Endothelial cell of umbilical vein (primary cell): ENCODE results near the gene CAMK2B. TPM values are rescaled to one million over a fixed set of nuclear protein-coding genes. Genes with fewer than 3 reads are reported as not detected.

ENCODE experiments used
- BruUV-seq: library from RNA; stranded (reverse); fragments of 400-500 nt; replicated peaks from 2 replicates; lab custom pipeline; 2021; lab: Mats Ljungman, UMichigan
- CTCF ChIA-PET: fragments of 300-600, 350-600 bp; sonication (Branson Sonifier 250); formaldehyde crosslinking; loops from one replicate; lab custom pipeline; 2021; ENCODE audit warnings: antibody characterized with exemption, inconsistent platforms; lab: Charles Lee
- POLR2A ChIA-PET: fragments of 300-600, 350-600 bp; sonication (Branson Sonifier 250); formaldehyde crosslinking; loops from one replicate; lab custom pipeline; 2021; ENCODE audit warnings: antibody characterized with exemption, inconsistent platforms; lab: Charles Lee
- DNase-seq: peaks from one replicate; pipeline ENCODE4 v3.0.0-alpha.2; 2011; ENCODE audit warnings: low read depth, low spot score
- FAIRE-seq: peaks from 2 replicates; lab custom pipeline; 2011; peaks lifted over from hg19 to GRCh38; lab: Jason Lieb, UNC
- H2AFZ ChIP-seq: 2 replicates; pipeline ENCODE4 v1.6.0; 2012; ENCODE audit warnings: low read depth, low read length, control low read depth, inconsistent platforms
- H3K27ac ChIP-seq: 2 replicates; pipeline ENCODE4 v1.5.1; 2011; ENCODE audit warnings: low read depth, mild to moderate bottlenecking, control low read depth, low read length, moderate library complexity; ENCODE audit not compliant: insufficient read depth
- H3K27me3 ChIP-seq, 2 experiments: 2 replicates each; pipeline versions ENCODE4 v1.6.0 to v1.6.1; 2011; ENCODE audit warnings: low read length in 2 of 2, mixed read lengths in 1 of 2; ENCODE audit not compliant: control insufficient read depth in 2 of 2, insufficient read depth in 2 of 2
- H3K36me3 ChIP-seq, 2 experiments: 2 replicates in 1 of 2; 3 replicates in 1 of 2; pipeline ENCODE4 v1.5.1; 2011; ENCODE audit warnings: low read length in 2 of 2, mild to moderate bottlenecking in 1 of 2, moderate library complexity in 1 of 2; ENCODE audit not compliant: control insufficient read depth in 2 of 2, insufficient read depth in 2 of 2; ENCODE audit errors: extremely low read depth in 1 of 2
- H3K4me1 ChIP-seq: 3 replicates; pipeline ENCODE4 v1.5.1; 2011; ENCODE audit warnings: mild to moderate bottlenecking, low read length; ENCODE audit not compliant: control insufficient read depth, insufficient read depth; ENCODE audit errors: extremely low read depth
- H3K4me2 ChIP-seq: 2 replicates; pipeline ENCODE4 v1.6.1; 2011; ENCODE audit warnings: low read length, control low read depth, mixed read lengths; ENCODE audit not compliant: insufficient read depth
- H3K4me3 ChIP-seq, 3 experiments: fragments of 200-600 bp in 1 of 3; sonication (generic), shearing (Covaris generic) in 1 of 3; replicated peaks in 1 of 3; 2 replicates each; pipeline ENCODE4 v1.5.1; 2011 to 2016; ENCODE audit warnings: control low read depth in 3 of 3, low read length in 3 of 3, mild to moderate bottlenecking in 2 of 3, inconsistent platforms in 1 of 3, low read depth in 1 of 3, moderate library complexity in 1 of 3; ENCODE audit not compliant: insufficient read depth in 1 of 3
- H3K79me2 ChIP-seq: 2 replicates; pipeline ENCODE4 v1.6.0; 2012; ENCODE audit warnings: low read length, inconsistent platforms; ENCODE audit not compliant: control insufficient read depth, insufficient read depth
- H3K9ac ChIP-seq: replicated peaks from 2 replicates; pipeline ENCODE3; 2011; ENCODE audit warnings: low read length, control low read depth; ENCODE audit not compliant: insufficient read depth; ENCODE audit errors: extremely low read depth
- H3K9me1 ChIP-seq: replicated peaks from 3 replicates; pipeline ENCODE4 v1.6.0; 2011; ENCODE audit warnings: mild to moderate bottlenecking, low read length; ENCODE audit not compliant: control insufficient read depth, insufficient read depth; ENCODE audit errors: extremely low read depth
- H3K9me3 ChIP-seq: replicated peaks from 2 replicates; pipeline ENCODE4 v1.5.1; 2012; ENCODE audit warnings: low read length, inconsistent platforms; ENCODE audit not compliant: control insufficient read depth, insufficient read depth
- H4K20me1 ChIP-seq: replicated peaks from 2 replicates; pipeline ENCODE3; 2011; ENCODE audit warnings: mild to moderate bottlenecking, low read length; ENCODE audit not compliant: control insufficient read depth, insufficient read depth; ENCODE audit errors: extremely low read depth
- EZH2 ChIP-seq: IDR thresholded peaks from 2 replicates; pipeline ENCODE4 v1.6.1; 2012; ENCODE audit warnings: borderline replicate concordance, low read depth, mild to moderate bottlenecking, moderate library complexity, low read length, inconsistent platforms; ENCODE audit not compliant: severe bottlenecking
- FOS ChIP-seq: IDR thresholded peaks from 2 replicates; pipeline ENCODE4 v1.6.1; 2011; ENCODE audit warnings: mild to moderate bottlenecking, low read length, moderate library complexity, borderline replicate concordance; ENCODE audit not compliant: insufficient read depth
- GATA2 ChIP-seq: IDR thresholded peaks from 2 replicates; pipeline ENCODE4 v1.7.0; 2011; ENCODE audit warnings: low read depth, mild to moderate bottlenecking, moderate library complexity, mixed read lengths, low read length; ENCODE audit not compliant: insufficient read length, insufficient read depth
- JUN ChIP-seq: IDR thresholded peaks from 2 replicates; pipeline ENCODE4 v1.6.1; 2011; ENCODE audit warnings: borderline replicate concordance, low read depth; ENCODE audit not compliant: insufficient read length, insufficient read depth
- MYC ChIP-seq: IDR thresholded peaks from one replicate; pipeline ENCODE4 v1.6.1; 2011; ENCODE audit warnings: mild to moderate bottlenecking, low read depth, low read length
- POLR2A ChIP-seq: IDR thresholded peaks from 2 replicates; pipeline ENCODE4 v1.6.1; 2012; ENCODE audit warnings: low read depth, mild to moderate bottlenecking, control low read depth, low read length
- POLR2AphosphoS5 ChIP-seq: IDR thresholded peaks from 2 replicates; pipeline ENCODE4 v1.6.1; 2012; ENCODE audit warnings: low read depth, mild to moderate bottlenecking, control low read depth, low read length, moderate library complexity; ENCODE audit not compliant: insufficient read depth
- dilution Hi-C: fragments of 300-500 bp; cut with MboI; formaldehyde crosslinking; loops from one replicate; pipeline ENCODE4 v1.15.0; 2019; ENCODE audit warnings: low sequenced_read_pairs; ENCODE audit not compliant: extremely low pct_ligation_motif_present
- intact Hi-C: fragments of 100-400 bp; cut with micrococcal nuclease; formaldehyde crosslinking; loops from one replicate; pipeline ENCODE4 v1.10.0; 2022
- polyA plus RNA-seq, 4 experiments: library from polyadenylated mRNA; depleted of rRNA in 3 of 4; stranded (reverse) in 3 of 4; unstranded in 1 of 4; fragments of >200 nt; gene quantifications; 2 replicates each; pipeline versions ENCODE4 v1.2.1 to v1.2.3, GENCODE V29; 2011 to 2012; ENCODE audit warnings: missing spikeins in 1 of 4
- total RNA-seq: library from RNA; stranded (reverse); gene quantifications from 2 replicates; pipeline ENCODE4 v1.2.3, GENCODE V29; 2021
- TF ChIP-seq, protein P1 (sequence below): IDR thresholded peaks from 2 replicates; pipeline ENCODE4 v1.6.1; 2011; ENCODE audit not compliant: insufficient read depth, insufficient read length
- TF ChIP-seq, protein P2 (sequence below), 2 donors: IDR thresholded peaks; 1 replicate in 1 of 2; 2 replicates in 1 of 2; pipeline ENCODE4 v1.5.1; 2011; ENCODE audit warnings: low read length in 2 of 2, mild to moderate bottlenecking in 2 of 2, moderate library complexity in 2 of 2, control low read depth in 1 of 2, inconsistent platforms in 1 of 2, low read depth in 1 of 2; ENCODE audit not compliant: insufficient read depth in 1 of 2; ENCODE audit errors: extremely low read depth in 1 of 2

Gene CAMK2B
- total and polyA plus RNA-seq, 2 donors (not counting 3 experiments of a cell fraction or from before 2014, with no cell fraction given), result 0.57 to 1.6 TPM

DNA sequence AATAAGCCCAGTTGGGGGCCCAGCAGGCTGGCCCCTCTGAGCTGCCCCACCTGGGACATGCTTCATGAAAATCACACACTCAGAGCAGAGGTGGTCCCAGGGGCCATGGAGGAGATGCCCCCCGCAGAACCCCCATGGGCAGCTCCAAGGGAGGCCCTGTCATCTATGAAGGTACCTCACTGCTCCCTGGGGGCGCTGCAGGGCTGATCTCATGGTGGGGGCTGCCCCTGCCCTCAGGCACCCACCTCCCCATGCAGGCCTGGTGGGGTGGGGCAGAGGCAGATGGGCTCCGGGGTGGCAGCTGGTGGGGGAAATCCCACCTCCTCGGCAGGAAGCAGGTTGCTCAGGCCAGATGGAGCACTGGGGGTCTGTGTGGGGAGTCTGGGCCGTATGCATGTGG is 64.2 kb downstream of the CAMK2B start:
- dilution Hi-C loops, result no loop called here
- intact Hi-C loops, result no loop called here
- no peaks in the 10 kb centered on the region for H3K9me1 ChIP-seq
- H3K9me3 ChIP-seq, result no peaks in the 10 kb centered on the region
- H3K36me3 ChIP-seq, result no peaks in the 10 kb centered on the region
- no peak overlapping the region for H3K4me3 ChIP-seq
- no peak for DNase-seq
- TF ChIP-seq FOS, result no peak
- TF ChIP-seq JUN, result no peak
- TF ChIP-seq EZH2, result no peak
- no peak for TF ChIP-seq MYC
- H2AFZ ChIP-seq, result no peak overlapping the region
- CTCF ChIA-PET, result no interaction called here
- H3K9ac ChIP-seq, result no peak overlapping the region
- H3K4me2 ChIP-seq, result no peak overlapping the region
- POLR2A ChIA-PET, result no interaction called here
- H3K27me3 ChIP-seq, result peaks cover 0 to 5% of the 10 kb centered on the region in 2 experiments
- H4K20me1 ChIP-seq, result no peaks in the 10 kb centered on the region
- no peak for FAIRE-seq
- H3K79me2 ChIP-seq, result no peaks in the 10 kb centered on the region
- BruUV-seq, result no TSS peak
- H3K27ac ChIP-seq, result no peak overlapping the region
- H3K4me1 ChIP-seq, result peaks cover 29% of the 10 kb centered on the region

DNA sequence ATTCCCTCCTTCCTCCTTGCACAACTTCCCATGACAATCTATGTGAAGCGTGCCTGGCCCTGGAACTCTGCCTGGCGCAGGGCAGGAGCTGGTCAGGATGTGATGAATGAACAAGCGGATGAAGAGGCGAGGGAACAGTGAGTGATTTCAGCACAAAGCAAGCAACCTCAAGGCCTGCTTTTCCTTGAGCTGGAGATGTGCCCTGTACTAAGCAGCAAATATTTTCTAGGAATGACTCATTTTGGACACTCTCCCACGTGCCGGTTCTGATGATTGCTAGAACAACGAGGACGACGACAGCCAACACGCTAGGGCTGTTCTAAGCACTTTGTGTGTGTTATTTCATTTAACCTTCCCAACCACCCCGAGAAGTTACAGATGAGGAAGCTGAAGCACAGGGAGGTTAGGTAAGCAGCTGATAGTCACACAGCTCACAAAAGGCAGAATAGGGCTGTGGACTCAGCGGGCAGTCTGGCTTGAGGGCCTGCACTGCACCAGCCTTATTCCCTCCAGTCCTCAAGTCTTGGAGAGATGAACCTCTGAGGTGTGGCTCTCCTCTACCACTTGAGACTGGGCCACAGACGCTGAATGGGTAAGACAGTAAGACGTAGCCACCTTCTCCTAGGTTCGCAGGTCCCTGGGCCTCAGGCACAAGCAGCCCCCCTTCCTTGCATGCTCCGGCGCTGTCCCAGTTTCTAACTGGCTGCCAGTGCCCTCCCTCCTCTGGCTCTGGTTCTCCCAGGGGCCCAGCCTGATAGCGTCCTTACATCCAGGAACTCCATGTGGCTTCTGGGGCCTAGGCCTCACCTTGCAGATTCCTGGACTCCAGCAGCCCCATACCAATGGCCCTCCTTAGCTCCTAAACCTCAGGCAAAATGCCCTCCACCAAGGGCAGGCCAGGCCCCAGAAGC is 65.6 kb downstream of the CAMK2B start:
- Histone ChIP-seq H3K9ac (peak overlapping the region; percentile 2), H3K27me3 (peaks cover 0 to 2% of the 10 kb centered on the region in 2 experiments), H2AFZ (no peak overlapping the region), H3K79me2 (no peaks in the 10 kb centered on the region), H3K36me3 (no peaks in the 10 kb centered on the region), H3K4me3 (no peak overlapping the region), H3K9me3 (no peaks in the 10 kb centered on the region), H3K27ac (peak overlapping the region; percentile 86), H3K9me1 (no peaks in the 10 kb centered on the region), H4K20me1 (no peaks in the 10 kb centered on the region), H3K4me1 (peaks cover 29% of the 10 kb centered on the region), H3K4me2 (no peak overlapping the region)
- FAIRE-seq, result peak; percentile 99
- intact Hi-C loops, result loop anchor here (1.0 to 5.0 kb wide), 5 partner anchors 47 to 312 kb away; partner anchors contain the start of gene DDX56
- BruUV-seq, result no TSS peak
- dilution Hi-C loops, result no loop called here
- peak; percentile 95 for DNase-seq
- ChIA-PET CTCF (interaction anchor here (0.8 to 3.4 kb wide), 10 partner anchors 12 to 305 kb away, joined by 3 to 27 read pairs (median 5); no protein-coding TSS in a partner anchor), POLR2A (interaction anchor here (0.6 to 0.7 kb wide), 2 partner anchors 9 to 16 kb away, joined by 3 to 6 read pairs; no protein-coding TSS in a partner anchor)
- TF ChIP-seq, protein P1, sequence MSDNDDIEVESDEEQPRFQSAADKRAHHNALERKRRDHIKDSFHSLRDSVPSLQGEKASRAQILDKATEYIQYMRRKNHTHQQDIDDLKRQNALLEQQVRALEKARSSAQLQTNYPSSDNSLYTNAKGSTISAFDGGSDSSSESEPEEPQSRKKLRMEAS, result peak; percentile 89
- TF ChIP-seq POLR2A (no peak), MYC (no peak), GATA2 (peak; percentile 46), POLR2AphosphoS5 (peak; percentile 78), FOS (peak; percentile 98), EZH2 (no peak), JUN (peak; percentile 73)
- TF ChIP-seq, protein P2, sequence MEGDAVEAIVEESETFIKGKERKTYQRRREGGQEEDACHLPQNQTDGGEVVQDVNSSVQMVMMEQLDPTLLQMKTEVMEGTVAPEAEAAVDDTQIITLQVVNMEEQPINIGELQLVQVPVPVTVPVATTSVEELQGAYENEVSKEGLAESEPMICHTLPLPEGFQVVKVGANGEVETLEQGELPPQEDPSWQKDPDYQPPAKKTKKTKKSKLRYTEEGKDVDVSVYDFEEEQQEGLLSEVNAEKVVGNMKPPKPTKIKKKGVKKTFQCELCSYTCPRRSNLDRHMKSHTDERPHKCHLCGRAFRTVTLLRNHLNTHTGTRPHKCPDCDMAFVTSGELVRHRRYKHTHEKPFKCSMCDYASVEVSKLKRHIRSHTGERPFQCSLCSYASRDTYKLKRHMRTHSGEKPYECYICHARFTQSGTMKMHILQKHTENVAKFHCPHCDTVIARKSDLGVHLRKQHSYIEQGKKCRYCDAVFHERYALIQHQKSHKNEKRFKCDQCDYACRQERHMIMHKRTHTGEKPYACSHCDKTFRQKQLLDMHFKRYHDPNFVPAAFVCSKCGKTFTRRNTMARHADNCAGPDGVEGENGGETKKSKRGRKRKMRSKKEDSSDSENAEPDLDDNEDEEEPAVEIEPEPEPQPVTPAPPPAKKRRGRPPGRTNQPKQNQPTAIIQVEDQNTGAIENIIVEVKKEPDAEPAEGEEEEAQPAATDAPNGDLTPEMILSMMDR (IDR thresholded peaks at IDR 0.05; ENCODE audit: extremely low read depth in 1 of 2, insufficient read depth in 1 of 2, low read depth in 1 of 2, low read length in 2 of 2), result no peak
